Uterus (tissue), 2 donors: Measurements from ENCODE around the gene NEMP2.

Experiments used
- POLR2A ChIP-seq, 2 donors: fragments of 450-650 bp; IDR thresholded peaks; one replicate each; pipeline ENCODE4 v1.6.1; 2016; ENCODE audit warnings: antibody characterized with exemption in 2 of 2, mild to moderate bottlenecking in 1 of 2, moderate library complexity in 1 of 2
- TF ChIP-seq, protein P1 (sequence below), 4 experiments: fragments of 200-600 bp in 2 of 4; fragments of 450-650 bp in 2 of 4; sonication (generic) in 2 of 4; IDR thresholded peaks; one replicate each; pipeline ENCODE4 v1.5.1; 2016 to 2019; ENCODE audit warnings: antibody characterized with exemption in 4 of 4, mild to moderate bottlenecking in 2 of 4, moderate library complexity in 1 of 4

DNA sequence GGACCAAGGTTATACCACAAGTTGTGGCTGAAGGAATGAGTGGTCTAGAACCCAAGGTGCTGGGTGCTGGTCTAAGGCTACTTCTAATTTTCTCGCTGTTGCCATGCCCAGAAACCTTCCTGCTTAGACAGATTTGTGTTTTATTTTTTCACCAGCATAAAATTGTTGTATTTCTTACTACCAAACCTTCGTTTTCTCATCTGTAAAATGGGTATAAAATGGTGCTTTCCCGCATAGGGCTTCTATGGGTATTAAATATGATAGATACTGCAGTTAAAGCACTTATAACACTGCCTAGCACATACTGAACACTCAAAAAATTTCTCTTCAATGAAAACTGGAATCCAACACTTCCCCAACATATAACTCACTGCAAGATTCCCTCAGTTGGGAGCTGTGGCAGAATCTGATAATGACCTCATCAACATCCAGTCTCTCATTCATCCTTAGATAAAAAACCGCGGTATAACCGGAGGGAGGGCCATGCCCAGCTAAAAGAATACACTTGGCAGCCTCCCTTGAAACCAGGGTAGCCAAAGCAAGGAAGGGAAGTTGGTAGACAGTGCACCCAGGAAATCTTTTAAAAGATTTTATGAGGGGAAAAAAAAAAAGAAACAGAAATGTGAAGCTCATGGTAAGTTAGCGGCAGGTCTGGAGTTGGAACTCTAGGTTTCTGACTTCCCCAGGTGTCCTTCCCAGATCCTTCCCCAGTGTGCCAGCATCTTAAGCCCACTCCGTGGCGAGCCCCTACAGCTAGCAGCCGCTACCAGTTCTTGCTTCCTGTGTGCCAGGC, 1.2 kb downstream of the NEMP2 start:
- TF ChIP-seq, protein P1, sequence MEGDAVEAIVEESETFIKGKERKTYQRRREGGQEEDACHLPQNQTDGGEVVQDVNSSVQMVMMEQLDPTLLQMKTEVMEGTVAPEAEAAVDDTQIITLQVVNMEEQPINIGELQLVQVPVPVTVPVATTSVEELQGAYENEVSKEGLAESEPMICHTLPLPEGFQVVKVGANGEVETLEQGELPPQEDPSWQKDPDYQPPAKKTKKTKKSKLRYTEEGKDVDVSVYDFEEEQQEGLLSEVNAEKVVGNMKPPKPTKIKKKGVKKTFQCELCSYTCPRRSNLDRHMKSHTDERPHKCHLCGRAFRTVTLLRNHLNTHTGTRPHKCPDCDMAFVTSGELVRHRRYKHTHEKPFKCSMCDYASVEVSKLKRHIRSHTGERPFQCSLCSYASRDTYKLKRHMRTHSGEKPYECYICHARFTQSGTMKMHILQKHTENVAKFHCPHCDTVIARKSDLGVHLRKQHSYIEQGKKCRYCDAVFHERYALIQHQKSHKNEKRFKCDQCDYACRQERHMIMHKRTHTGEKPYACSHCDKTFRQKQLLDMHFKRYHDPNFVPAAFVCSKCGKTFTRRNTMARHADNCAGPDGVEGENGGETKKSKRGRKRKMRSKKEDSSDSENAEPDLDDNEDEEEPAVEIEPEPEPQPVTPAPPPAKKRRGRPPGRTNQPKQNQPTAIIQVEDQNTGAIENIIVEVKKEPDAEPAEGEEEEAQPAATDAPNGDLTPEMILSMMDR (IDR thresholded peaks at IDR 0.05) = no peak
- no peak for TF ChIP-seq POLR2A (IDR thresholded peaks at IDR 0.05)
